NCI-H2227 (cell line): ENCODE data around the gene CCL18.
"Not testable (repeated sequence)": the region's sequence is repeated elsewhere in the genome, so short reads cannot be mapped to it uniquely, and the experiment has no call there.

Source experiments
- DNase-seq: peaks from one replicate; lab custom pipeline; 2025; ENCODE audit not compliant: unreplicated experiment; lab: John Stamatoyannopoulos, UW

Gene CCL18

DNA sequence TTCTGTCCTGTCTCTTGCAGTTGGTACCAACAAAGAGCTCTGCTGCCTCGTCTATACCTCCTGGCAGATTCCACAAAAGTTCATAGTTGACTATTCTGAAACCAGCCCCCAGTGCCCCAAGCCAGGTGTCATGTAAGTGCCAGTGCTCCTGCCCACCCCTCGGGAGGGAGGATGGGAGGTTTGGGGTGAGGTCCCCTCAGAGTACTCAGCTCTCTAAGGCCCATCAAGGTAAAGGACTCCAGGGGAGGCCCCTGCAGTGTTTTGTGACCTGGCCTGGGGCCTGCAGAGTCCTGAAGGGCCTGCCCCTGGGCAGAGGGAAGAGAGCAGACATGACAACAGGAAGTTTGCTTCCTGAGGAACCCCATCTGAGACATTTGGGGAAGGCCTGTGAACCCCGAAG is 6.4 kb downstream of the CCL18 start:
- no peak for DNase-seq

DNA sequence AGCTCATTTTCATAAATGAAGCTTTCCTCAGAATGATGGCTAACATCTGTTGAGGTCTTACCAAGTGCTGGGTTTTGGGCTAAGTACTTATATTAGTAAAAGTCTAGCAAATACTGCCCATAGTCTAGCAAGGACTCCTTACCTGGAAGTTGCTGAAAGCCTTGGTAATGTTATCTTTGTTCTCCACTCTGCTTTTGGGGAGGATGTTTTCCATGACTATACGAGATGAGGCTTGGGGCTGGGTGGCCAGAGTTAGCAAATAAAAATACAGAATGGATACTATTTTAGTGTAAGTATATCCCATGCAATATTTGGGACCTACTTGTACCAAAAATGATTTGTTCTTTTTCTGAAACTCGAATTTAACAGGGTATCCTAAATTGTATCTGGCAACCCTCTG is 7.7 kb downstream of the CCL18 start:
- DNase-seq, result no peak

DNA sequence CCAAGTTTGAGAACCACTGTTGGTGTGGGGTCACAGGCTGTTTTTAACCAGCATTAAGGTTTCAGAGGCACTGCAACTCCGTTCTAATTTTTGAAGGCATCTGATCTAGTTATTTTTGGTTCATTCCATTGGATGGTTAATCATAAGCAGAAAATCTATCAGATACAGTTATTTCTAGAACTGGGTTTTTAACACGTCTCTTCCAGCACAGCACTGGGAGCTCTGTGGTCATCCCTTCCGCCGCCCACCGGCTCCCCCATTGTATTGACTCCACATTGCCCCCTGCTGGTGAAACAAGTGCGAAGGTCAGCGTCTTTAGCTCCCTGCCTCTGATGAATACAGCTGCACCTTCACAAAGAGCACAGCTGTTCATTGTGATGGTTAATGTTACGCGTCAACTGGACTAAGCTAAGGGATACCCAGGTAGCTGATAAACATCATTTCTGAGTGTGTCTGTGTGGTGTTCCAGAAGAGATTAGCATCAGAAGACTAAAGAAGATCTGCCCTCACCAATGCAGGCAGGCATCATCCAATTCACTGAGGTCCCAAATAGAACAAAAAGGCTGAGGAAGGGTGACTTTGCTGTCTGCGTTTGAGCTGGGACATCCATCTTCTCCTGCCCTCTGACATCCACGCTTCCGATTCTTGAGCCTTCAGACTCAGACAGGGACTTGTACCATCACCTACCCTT is 8.5 kb downstream of the CCL18 start:
- DNase-seq, result peak; percentile 34

DNA sequence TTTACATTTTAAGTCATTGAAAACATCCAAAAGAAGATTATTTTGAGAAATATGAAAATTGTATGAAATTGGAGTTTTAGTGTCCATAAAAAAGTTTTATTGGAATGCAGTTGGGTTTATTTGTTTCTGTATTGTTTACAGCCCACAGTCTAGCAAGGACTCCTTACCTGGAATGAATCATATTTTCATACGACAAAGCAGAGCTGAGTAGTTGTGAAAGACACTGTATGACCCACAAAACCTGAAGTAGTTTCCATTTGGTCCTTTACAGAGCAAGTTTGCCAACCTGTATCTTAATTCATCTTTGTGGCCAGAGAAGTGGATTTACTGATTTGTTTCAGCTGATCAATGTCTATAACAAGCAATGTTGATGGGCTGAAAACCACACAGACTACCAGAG is 10.3 kb downstream of the CCL18 start:
- DNase-seq, result no peak

DNA sequence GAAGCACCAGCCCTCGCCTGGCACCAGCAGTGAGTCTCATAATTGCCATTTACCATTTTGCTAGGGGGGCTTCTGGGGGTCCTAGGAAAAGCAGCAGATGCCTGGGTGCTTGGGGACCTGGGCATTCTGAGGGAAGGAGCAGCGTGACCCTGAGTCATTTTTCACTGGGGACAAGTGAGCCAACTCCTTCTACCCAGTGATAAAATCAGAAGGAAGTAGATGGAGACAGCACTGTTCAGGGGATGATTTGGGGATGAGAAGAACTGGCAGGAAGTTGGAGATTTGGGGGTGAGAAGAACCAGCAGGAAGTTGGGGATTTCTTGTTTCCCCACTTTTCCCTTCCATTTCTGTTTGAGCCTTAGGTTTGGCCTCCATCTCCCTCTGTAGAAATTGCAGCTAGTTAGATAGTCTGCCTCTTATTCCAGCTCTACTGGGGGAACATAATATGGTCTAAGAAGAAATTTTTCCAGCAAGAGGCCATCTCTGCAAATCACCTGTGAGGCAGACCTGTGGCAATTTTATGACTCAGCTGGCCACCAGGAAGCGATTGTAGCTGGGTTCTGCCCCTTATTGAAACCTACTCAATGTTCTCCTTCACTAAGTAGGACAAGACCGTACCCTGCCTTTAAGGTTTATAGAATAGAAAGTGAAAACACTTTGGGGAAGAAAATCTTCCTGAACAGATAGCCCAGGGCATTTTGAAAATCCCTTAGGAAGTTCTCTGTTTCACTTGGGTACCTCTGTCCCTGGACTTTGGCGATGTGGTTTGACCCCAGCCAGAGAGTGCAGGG is 17.8 kb downstream of the CCL18 start:
- DNase-seq, result not testable (repeated sequence)

DNA sequence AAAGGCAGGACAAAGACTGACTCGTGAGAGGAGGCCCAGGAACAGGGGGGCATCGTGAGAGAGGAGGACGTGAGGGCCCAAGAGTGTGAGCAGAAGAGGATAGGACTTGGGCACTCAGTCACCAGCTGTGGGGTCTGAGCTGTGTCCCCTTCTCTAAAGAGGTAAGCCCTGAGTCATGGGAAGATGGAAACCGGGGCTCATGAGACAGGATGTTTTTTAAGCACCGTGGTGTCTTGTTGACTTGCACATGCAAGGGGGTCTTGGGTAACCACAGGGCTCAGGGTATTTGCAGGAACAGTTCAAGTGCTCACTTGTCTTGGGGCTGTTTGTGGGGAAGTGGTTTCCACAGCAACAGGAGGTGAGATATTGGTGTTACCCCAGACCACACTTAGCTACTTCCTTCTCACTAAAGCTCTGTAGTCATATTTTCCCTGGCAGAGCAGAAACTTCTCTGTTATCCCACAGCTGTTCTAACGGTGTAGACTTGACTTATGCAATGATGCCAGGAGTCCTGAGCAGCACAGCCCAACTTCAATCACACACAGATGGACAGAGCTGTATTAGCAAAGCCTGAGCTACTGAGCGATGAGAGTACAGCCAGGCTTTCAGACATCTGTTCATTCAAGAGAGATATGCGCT is 18.5 kb downstream of the CCL18 start:
- DNase-seq, result not testable (repeated sequence)

DNA sequence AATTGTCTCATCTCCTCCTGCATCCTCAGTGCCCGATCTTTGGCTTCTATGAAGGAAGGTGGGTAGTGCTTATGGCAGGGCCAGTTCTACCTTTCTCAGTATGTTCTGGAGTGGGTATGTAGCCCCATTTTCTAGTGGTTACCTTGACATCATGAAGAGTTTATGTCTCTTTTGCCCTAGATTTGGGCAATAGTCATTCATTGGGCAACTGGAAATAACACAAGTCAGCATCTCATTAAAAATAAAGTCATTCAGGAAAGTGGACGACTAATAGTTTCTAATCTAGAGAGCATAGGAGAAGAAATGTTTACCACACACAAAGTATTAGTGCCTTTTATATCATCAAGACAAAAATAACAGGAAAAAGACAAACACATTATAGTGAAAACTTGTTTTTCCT is 19.6 kb downstream of the CCL18 start:
- not testable (repeated sequence) for DNase-seq

DNA sequence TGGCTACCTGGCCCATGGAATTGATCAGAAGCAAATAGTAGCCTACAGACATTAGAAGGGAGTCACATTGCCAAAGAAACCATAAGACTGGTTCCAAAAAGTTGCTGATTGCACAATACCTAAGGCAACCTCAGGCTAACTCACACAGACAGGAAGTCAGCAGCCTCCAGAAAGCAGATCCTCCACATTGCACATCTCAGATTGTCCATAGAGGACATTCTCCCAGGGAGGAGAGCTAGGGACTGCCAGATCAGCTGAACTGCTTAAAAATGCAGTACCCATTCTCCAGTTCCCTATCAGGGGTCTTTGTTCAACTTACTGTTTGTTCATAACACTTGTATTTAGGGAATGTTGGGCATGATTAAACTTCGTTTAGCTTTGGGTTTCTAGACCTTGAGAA is 21.7 kb downstream of the CCL18 start:
- DNase-seq, result no peak

DNA sequence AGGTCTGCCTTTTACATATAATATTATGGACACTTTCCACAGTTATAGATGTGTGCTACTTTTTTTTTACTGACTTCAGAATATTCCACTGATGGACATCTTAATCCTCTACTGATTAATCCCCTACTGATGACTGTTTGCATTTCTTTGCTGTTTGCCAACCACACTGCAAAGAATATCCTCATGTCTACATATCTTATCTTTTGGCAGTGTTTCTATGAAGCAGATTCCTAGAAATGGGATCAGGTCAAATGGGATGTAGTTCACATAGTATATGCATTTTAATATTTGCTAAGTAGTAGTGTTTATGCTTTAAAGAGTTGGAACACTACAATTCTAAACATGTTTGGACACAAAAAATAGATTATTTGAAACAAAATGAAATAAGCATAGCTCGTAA is 22.7 kb downstream of the CCL18 start:
- no peak for DNase-seq

- not testable (repeated sequence) for DNase-seq
Measured at GRCh38 chr17:36087471-36087870, 23.4 kb downstream of the CCL18 start.

DNA sequence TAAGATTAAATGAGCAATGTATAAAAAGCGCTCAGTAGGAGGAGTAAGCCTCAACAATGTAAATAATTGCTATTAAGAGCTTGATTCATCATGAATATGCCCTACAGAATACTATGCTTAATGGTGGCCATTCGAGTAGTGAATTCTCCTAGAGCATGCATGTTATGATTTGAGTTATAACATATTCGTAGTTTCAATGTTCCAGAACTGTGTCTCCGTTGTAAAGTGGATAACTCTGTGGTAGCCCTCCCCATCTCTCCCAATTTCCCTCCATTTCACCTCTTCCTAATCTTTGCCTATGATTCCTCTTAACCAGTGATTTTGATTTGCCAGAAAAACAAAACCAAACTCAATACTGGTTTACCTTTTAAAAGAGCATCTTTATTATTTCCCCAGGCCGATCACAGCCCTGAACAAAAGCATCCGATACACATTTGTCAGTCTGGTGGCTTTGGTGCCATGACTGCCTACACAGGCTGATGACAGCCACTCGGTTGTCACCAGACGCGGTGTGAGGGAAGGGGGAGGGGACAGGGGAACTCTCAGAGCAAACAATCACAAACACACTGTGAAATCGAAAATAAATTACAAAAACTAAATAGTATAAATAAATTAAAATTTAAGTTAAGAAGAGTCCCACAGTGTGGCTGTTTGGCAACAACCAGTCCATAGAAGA is 24.0 kb downstream of the CCL18 start:
- DNase-seq, result not testable (repeated sequence)

- no peak for DNase-seq
Measured at GRCh38 chr17:36088670-36089338, 24.7 kb downstream of the CCL18 start.

GRCh38 chr17:36089339-36089865 is 25.3 kb downstream of the CCL18 start:
- no peak for DNase-seq

- no peak for DNase-seq
Measured at GRCh38 chr17:36089888-36090836, 26.1 kb downstream of the CCL18 start, which contains the start of gene CCL3. Gene CCL3 (minus strand): TSS chr17:36090143. CDS start chr17:36090058, 85 bp downstream.

GRCh38 chr17:36092230-36092629 is 28.2 kb downstream of the CCL18 start:
- DNase-seq, result no peak

- not testable (repeated sequence) for DNase-seq
Measured at GRCh38 chr17:36092715-36093114, 28.6 kb downstream of the CCL18 start.

- DNase-seq, result no peak
Measured at GRCh38 chr17:36094232-36094631, 30.2 kb downstream of the CCL18 start.

DNA sequence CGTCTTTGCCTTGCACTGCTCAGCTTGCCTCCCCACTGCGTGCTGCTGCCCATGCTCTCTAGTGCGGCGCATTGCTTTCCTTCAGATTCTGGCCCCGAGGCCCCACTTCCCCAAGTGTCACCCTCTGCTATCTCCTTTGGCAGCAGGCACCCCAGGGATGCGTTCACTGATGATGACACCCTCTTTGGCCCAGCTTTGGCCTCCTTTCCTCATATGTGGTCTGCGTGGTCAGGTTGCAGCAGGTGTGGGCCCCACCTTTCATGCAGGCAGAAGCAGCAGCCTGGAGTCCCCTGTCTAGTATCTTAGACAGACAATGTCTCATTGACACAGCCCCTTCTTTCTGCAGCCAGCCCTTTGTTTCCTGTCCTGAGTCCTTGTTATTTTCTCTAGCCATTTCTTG is 30.7 kb downstream of the CCL18 start:
- DNase-seq, result no peak

GRCh38 chr17:36095992-36096391 is 31.9 kb downstream of the CCL18 start:
- DNase-seq, result no peak
